Measurements from ENCODE around the gene EIF2D. TPM values are rescaled to one million over a fixed set of nuclear protein-coding genes. Genes with fewer than 3 reads are reported as not detected.

Gene EIF2D
- total and polyA plus RNA-seq, 2 experiments from 2014 or later, result 31.4 to 53.4 TPM

DNA sequence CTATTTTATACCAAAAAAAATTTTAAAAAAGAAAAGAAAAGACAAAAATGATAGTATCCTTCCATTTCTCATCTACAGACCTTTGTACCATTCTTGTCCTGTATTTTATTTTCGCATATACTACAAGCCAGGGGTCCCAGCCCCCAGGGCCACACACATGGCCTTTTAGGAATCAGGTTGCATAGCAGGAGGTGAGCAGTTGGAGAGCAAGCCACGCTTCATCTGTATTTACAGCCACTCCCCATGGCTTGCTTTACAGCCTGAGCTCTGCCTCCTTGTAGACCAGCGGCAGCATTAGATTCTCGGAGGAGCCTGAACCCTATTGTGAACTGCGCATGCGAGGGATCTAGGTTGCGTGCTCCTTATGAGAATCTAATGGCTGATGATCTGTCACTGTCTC is 65.2 kb downstream of the EIF2D start:
- in situ Hi-C loops (cut with MboI), result no loop called here
- DNase-seq, result no peak
- Histone ChIP-seq H3K36me3 (ENCODE audit: low read depth) (no peaks in the 10 kb centered on the region), H2AFZ (no peak overlapping the region), H3K4me1 (ENCODE audit: insufficient read depth) (no peaks in the 10 kb centered on the region), H3K9ac (no peak overlapping the region), H3K4me2 (ENCODE audit: unreplicated experiment) (no peak overlapping the region), H3K27ac (no peak overlapping the region), H3F3A (ENCODE audit: insufficient read depth) (no peaks in the 10 kb centered on the region), H3K4me3 (no peak overlapping the region), H3K27me3 (replicated peaks; ENCODE audit: insufficient read depth) (no peaks in the 10 kb centered on the region), H3K9me3 (ENCODE audit: low read depth) (no peaks in the 10 kb centered on the region), H3K9me2 (ENCODE audit: insufficient read depth) (no peaks in the 10 kb centered on the region), H4K20me1 (ENCODE audit: insufficient read depth) (no peaks in the 10 kb centered on the region), H3K79me2 (ENCODE audit: insufficient read depth) (no peaks in the 10 kb centered on the region)
- TF ChIP-seq EZH2phosphoT487 (IDR thresholded peaks at IDR 0.05; ENCODE audit: insufficient read depth, low read depth) (no peak), EZH2 (IDR thresholded peaks at IDR 0.05; ENCODE audit: insufficient read depth, poor library complexity, severe bottlenecking) (no peak)
- WGBS, 2 experiments (ENCODE audit: low coverage in 1 of 2, low lambda C conversion rate in 2 of 2, missing lambda C conversion rate in 2 of 2), result 70 to 76% methylated on average over 7 of the region's 7 CpGs

GRCh38 chr1:206545351-206545750 is 66.9 kb downstream of the EIF2D start:
- in situ Hi-C loops (cut with MboI), result no loop called here
- H4K20me1 ChIP-seq (ENCODE audit: insufficient read depth), result no peaks in the 10 kb centered on the region
- no peaks in the 10 kb centered on the region for H3K36me3 ChIP-seq (ENCODE audit: low read depth)
- H3K4me3 ChIP-seq, result no peak overlapping the region
- 96 to 97% methylated on average over 1 of the region's 1 CpG for WGBS, 2 experiments (ENCODE audit: low coverage in 1 of 2, low lambda C conversion rate in 2 of 2, missing lambda C conversion rate in 2 of 2)
- H3K27ac ChIP-seq, result no peak overlapping the region
- H3K9me3 ChIP-seq (ENCODE audit: low read depth), result no peaks in the 10 kb centered on the region
- H3K9ac ChIP-seq, result no peak overlapping the region
- no peaks in the 10 kb centered on the region for H3K9me2 ChIP-seq (ENCODE audit: insufficient read depth)
- H3K4me2 ChIP-seq (ENCODE audit: unreplicated experiment), result no peak overlapping the region
- TF ChIP-seq EZH2phosphoT487 (IDR thresholded peaks at IDR 0.05; ENCODE audit: insufficient read depth, low read depth) (no peak), EZH2 (IDR thresholded peaks at IDR 0.05; ENCODE audit: insufficient read depth, poor library complexity, severe bottlenecking) (no peak)
- H2AFZ ChIP-seq, result no peak overlapping the region
- no peaks in the 10 kb centered on the region for H3K79me2 ChIP-seq (ENCODE audit: insufficient read depth)
- peaks cover 4% of the 10 kb centered on the region; the same call in 1 of the 2 replicates for H3K4me1 ChIP-seq (ENCODE audit: insufficient read depth)
- H3K27me3 ChIP-seq (replicated peaks; ENCODE audit: insufficient read depth), result no peaks in the 10 kb centered on the region
- no peak for DNase-seq
- H3F3A ChIP-seq (ENCODE audit: insufficient read depth), result no peaks in the 10 kb centered on the region

GRCh38 chr1:206544562-206545257 is 67.6 kb downstream of the EIF2D start:
- Histone ChIP-seq H3K27me3 (replicated peaks; ENCODE audit: insufficient read depth) (no peaks in the 10 kb centered on the region), H3K9me2 (ENCODE audit: insufficient read depth) (no peaks in the 10 kb centered on the region), H3K9ac (no peak overlapping the region), H3K4me2 (ENCODE audit: unreplicated experiment) (no peak overlapping the region), H3K4me1 (ENCODE audit: insufficient read depth) (peaks cover 5% of the 10 kb centered on the region; the same call in 1 of the 2 replicates), H3F3A (ENCODE audit: insufficient read depth) (no peaks in the 10 kb centered on the region), H3K27ac (no peak overlapping the region), H3K9me3 (ENCODE audit: low read depth) (no peaks in the 10 kb centered on the region), H4K20me1 (ENCODE audit: insufficient read depth) (no peaks in the 10 kb centered on the region), H3K79me2 (ENCODE audit: insufficient read depth) (no peaks in the 10 kb centered on the region), H3K36me3 (ENCODE audit: low read depth) (no peaks in the 10 kb centered on the region), H3K4me3 (no peak overlapping the region), H2AFZ (no peak overlapping the region)
- in situ Hi-C loops (cut with MboI), result no loop called here
- peak; percentile 46 for DNase-seq
- 22 to 25% methylated on average over 9 of the region's 9 CpGs for WGBS, 2 experiments (ENCODE audit: low coverage in 1 of 2, low lambda C conversion rate in 2 of 2, missing lambda C conversion rate in 2 of 2)
- no peak for TF ChIP-seq EZH2phosphoT487 (IDR thresholded peaks at IDR 0.05; ENCODE audit: insufficient read depth, low read depth)
- TF ChIP-seq EZH2 (IDR thresholded peaks at IDR 0.05; ENCODE audit: insufficient read depth, poor library complexity, severe bottlenecking), result no peak

Other genes with a start within 250 kb of the EIF2D start
- 12.5 and 17.7 TPM in 2 replicates for gene IKBKE, start 142.0 kb downstream of the EIF2D start, total RNA-seq (2014; rRNA removed; shearing (Covaris generic))
- 13.4 and 14.5 TPM in 2 replicates for gene IKBKE, start 142.0 kb downstream of the EIF2D start, polyA plus RNA-seq (2016; fragmentation: Nextera tagmentation; extraction: Ambion mirVana)
- 0.22 and 0.89 TPM in 2 replicates for gene RASSF5, start 104.9 kb downstream of the EIF2D start, total RNA-seq (2014; rRNA removed; shearing (Covaris generic))
- gene RASSF5, start 104.9 kb downstream of the EIF2D start, polyA plus RNA-seq (2016; fragmentation: Nextera tagmentation; extraction: Ambion mirVana), result 0.28 and 0.48 TPM in 2 replicates
- 28.8 and 31.5 TPM in 2 replicates for gene DYRK3, start 23.1 kb upstream of the EIF2D start, total RNA-seq (2014; rRNA removed; shearing (Covaris generic))
- 16.9 and 18.2 TPM in 2 replicates for gene DYRK3, start 23.1 kb upstream of the EIF2D start, polyA plus RNA-seq (2016; fragmentation: Nextera tagmentation; extraction: Ambion mirVana)
- gene MAPKAPK2, start 72.4 kb upstream of the EIF2D start, total RNA-seq (2014; rRNA removed; shearing (Covaris generic)), result 50.6 and 63.3 TPM in 2 replicates
- gene MAPKAPK2, start 72.4 kb upstream of the EIF2D start, polyA plus RNA-seq (2016; fragmentation: Nextera tagmentation; extraction: Ambion mirVana), result 7.5 and 8.8 TPM in 2 replicates
- not detected in 2 replicates for gene IL19, start 158.3 kb upstream of the EIF2D start, total RNA-seq (2014; rRNA removed; shearing (Covaris generic))
- gene IL19, start 158.3 kb upstream of the EIF2D start, polyA plus RNA-seq (2016; fragmentation: Nextera tagmentation; extraction: Ambion mirVana), result not detected in 2 replicates
- not detected in 2 replicates for gene IL10, start 160.0 kb upstream of the EIF2D start, total RNA-seq (2014; rRNA removed; shearing (Covaris generic))
- gene IL10, start 160.0 kb upstream of the EIF2D start, polyA plus RNA-seq (2016; fragmentation: Nextera tagmentation; extraction: Ambion mirVana), result not detected in 2 replicates

All from GM23248 (cell line).